GM06990 (cell line): Measurements from ENCODE around the gene ZGPAT.
"Not testable (repeated sequence)": the region's sequence is repeated elsewhere in the genome, so short reads cannot be mapped to it uniquely, and the experiment has no call there.

Experiments
- DNase-seq: peaks from one replicate; pipeline ENCODE4 v3.0.0-alpha.2; 2011; ENCODE audit not compliant: insufficient read length; ENCODE audit errors: extremely low read depth
- H3K27me3 ChIP-seq: replicated peaks from 2 replicates; pipeline ENCODE4 v1.6.0; 2011; ENCODE audit warnings: low read length; ENCODE audit not compliant: control insufficient read depth, insufficient read depth
- H3K36me3 ChIP-seq: 2 replicates; pipeline ENCODE4 v1.5.1; 2011; ENCODE audit warnings: low read length; ENCODE audit not compliant: control insufficient read depth, insufficient read depth
- H3K4me3 ChIP-seq: replicated peaks from 2 replicates; pipeline ENCODE4 v1.5.1; 2011; ENCODE audit warnings: low read depth, mild to moderate bottlenecking, control low read depth, low read length
- CTCF ChIP-seq: IDR thresholded peaks from 2 replicates; pipeline ENCODE4 v1.5.1; 2011; ENCODE audit warnings: low read length, control low read depth, mild to moderate bottlenecking, inconsistent platforms; ENCODE audit not compliant: insufficient read depth, poor library complexity, severe bottlenecking

ZGPAT gene

GRCh38 chr20:63707558-63708300 is at the start of gene ZGPAT, which contains the start of gene ARFRP1:
Gene ZGPAT, plus strand, starts transcription at chr20:63708039. Its CDS starts 542 bp downstream, at chr20:63708581.
Gene ARFRP1, minus strand, starts transcription at chr20:63707976. Its CDS starts 885 bp downstream, at chr20:63707091.
- no peaks in the 10 kb centered on the region for H3K27me3 ChIP-seq
- TF ChIP-seq CTCF, result no peak
- H3K4me3 ChIP-seq, result peak within 1 kb of the TSS; percentile 83
- H3K36me3 ChIP-seq, result peaks cover 30% of the 10 kb centered on the region
- peak; percentile 91 for DNase-seq

GRCh38 chr20:63658749-63659187 is 49.1 kb upstream of the ZGPAT start:
- H3K36me3 ChIP-seq, result peaks cover 18% of the 10 kb centered on the region
- no peaks in the 10 kb centered on the region for H3K27me3 ChIP-seq
- DNase-seq, result no peak
- TF ChIP-seq CTCF, result no peak
- H3K4me3 ChIP-seq, result peak overlapping the region; percentile 77

GRCh38 chr20:63659370-63659769 is 48.5 kb upstream of the ZGPAT start:
- no peak for DNase-seq
- peaks cover 18% of the 10 kb centered on the region for H3K36me3 ChIP-seq
- no peaks in the 10 kb centered on the region for H3K27me3 ChIP-seq
- no peak for TF ChIP-seq CTCF
- peak overlapping the region; percentile 77 for H3K4me3 ChIP-seq

- not testable (repeated sequence) for H3K4me3 ChIP-seq, H3K27me3 ChIP-seq, DNase-seq
- peaks cover 21% of the 10 kb centered on the region for H3K36me3 ChIP-seq
These were observed 47.7 kb upstream of the ZGPAT start for GRCh38 chr20:63660174-63660573.

- H3K36me3 ChIP-seq, result peaks cover 21% of the 10 kb centered on the region
- no peak for DNase-seq
- TF ChIP-seq CTCF, result no peak
- no peaks in the 10 kb centered on the region for H3K27me3 ChIP-seq
- H3K4me3 ChIP-seq, result no peak overlapping the region
These were observed 47.2 kb upstream of the ZGPAT start for GRCh38 chr20:63660622-63661021.

- peaks cover 21% of the 10 kb centered on the region for H3K36me3 ChIP-seq
- no peaks in the 10 kb centered on the region for H3K27me3 ChIP-seq
- no peak for TF ChIP-seq CTCF
- H3K4me3 ChIP-seq, result no peak overlapping the region
- no peak for DNase-seq
These were observed 46.7 kb upstream of the ZGPAT start for GRCh38 chr20:63661108-63661507.
